ENCODE results near the gene OBSCN.

DNA sequence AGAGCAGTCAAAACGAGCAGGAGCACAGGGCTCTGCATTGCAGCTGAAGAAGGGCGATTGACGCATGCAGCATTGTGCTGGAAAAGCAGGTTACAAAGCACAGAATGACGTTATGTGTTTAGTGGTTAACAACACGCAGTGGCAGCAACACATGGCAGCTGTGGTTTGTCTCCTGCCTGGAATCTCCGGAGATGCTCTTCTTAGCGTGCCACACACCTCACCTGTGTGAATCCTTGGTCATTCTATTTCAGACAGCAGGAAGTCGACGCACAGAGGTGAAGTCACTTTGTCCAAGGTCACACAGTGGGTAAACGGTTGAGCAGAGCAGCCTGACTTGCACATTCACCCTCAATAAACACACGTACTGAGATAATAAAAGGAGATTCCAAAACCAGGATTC is 14.7 kb downstream of the OBSCN start:
- TF ChIP-seq, protein P1, sequence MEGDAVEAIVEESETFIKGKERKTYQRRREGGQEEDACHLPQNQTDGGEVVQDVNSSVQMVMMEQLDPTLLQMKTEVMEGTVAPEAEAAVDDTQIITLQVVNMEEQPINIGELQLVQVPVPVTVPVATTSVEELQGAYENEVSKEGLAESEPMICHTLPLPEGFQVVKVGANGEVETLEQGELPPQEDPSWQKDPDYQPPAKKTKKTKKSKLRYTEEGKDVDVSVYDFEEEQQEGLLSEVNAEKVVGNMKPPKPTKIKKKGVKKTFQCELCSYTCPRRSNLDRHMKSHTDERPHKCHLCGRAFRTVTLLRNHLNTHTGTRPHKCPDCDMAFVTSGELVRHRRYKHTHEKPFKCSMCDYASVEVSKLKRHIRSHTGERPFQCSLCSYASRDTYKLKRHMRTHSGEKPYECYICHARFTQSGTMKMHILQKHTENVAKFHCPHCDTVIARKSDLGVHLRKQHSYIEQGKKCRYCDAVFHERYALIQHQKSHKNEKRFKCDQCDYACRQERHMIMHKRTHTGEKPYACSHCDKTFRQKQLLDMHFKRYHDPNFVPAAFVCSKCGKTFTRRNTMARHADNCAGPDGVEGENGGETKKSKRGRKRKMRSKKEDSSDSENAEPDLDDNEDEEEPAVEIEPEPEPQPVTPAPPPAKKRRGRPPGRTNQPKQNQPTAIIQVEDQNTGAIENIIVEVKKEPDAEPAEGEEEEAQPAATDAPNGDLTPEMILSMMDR (IDR thresholded peaks at IDR 0.05), result no peak
- no peak for TF ChIP-seq ZFX (IDR thresholded peaks at IDR 0.05; ENCODE audit: borderline replicate concordance)

Data from 22Rv1 (cell line).